T-cell (primary cell): ENCODE measurements around the gene FOXP3. TPM values are rescaled to one million over a fixed set of nuclear protein-coding genes. Genes with fewer than 3 reads are reported as not detected.

Source experiments
- ATAC-seq, 4 experiments: fragments of 200-7000 bp in 3 of 4; fragments of 150-1000 bp in 1 of 4; cut with Tn5 transposase; replicated peaks in 1 of 4; 1 replicate in 3 of 4; 2 replicates in 1 of 4; pipeline ENCODE4 v1.10.0; 2021; ENCODE audit warnings: moderate library complexity in 3 of 4, mild to moderate bottlenecking in 2 of 4, moderate number of reproducible peaks in 1 of 4
- CTCF ChIA-PET, 2 donors: fragments of 300-600 bp; sonication (Branson Sonifier 250); formaldehyde crosslinking; loops; one replicate each; lab custom pipeline; 2022; ENCODE audit warnings: antibody characterized with exemption in 2 of 2; lab: Charles Lee
- POLR2A ChIA-PET, 2 donors: fragments of 300-600 bp; sonication (Branson Sonifier 250); formaldehyde crosslinking; loops; one replicate each; lab custom pipeline; 2022; ENCODE audit warnings: antibody characterized with exemption in 2 of 2; lab: Charles Lee
- DNase-seq, 35 experiments: peaks; one replicate each; pipeline versions ENCODE4 v3.0.0 to v3.0.0-alpha.2; 2013 to 2023
- H3K27ac ChIP-seq: one replicate; pipeline ENCODE4 v1.5.1; 2013; ENCODE audit warnings: low read length
- H3K27me3 ChIP-seq, 2 experiments: replicated peaks in 1 of 2; 1 replicate in 1 of 2; 2 replicates in 1 of 2; pipeline versions ENCODE4 v1.6.1 to v1.7.0; 2013; ENCODE audit warnings: low read length in 1 of 2, mixed read lengths in 1 of 2; ENCODE audit not compliant: control insufficient read depth in 2 of 2, insufficient read depth in 2 of 2; ENCODE audit errors: extremely low read depth in 1 of 2
- H3K36me3 ChIP-seq, 2 donors: 1 replicate in 1 of 2; 2 replicates in 1 of 2; pipeline versions ENCODE4 v1.6.1 to v1.7.0; 2013; ENCODE audit warnings: low read length in 1 of 2; ENCODE audit not compliant: control insufficient read depth in 2 of 2, insufficient read depth in 1 of 2; ENCODE audit errors: extremely low read depth in 1 of 2
- H3K4me1 ChIP-seq, 2 experiments: 1 replicate in 1 of 2; 2 replicates in 1 of 2; pipeline versions ENCODE4 v1.6.1 to v1.7.0; 2013; ENCODE audit warnings: low read length in 2 of 2, mixed read lengths in 1 of 2; ENCODE audit not compliant: insufficient read depth in 2 of 2, control insufficient read depth in 1 of 2; ENCODE audit errors: extremely low read depth in 1 of 2
- H3K4me3 ChIP-seq, 2 donors: 1 replicate in 1 of 2; 2 replicates in 1 of 2; pipeline versions ENCODE4 v1.5.1 to v1.7.0; 2013; ENCODE audit warnings: mild to moderate bottlenecking in 2 of 2, low read length in 1 of 2, moderate library complexity in 1 of 2; ENCODE audit not compliant: control insufficient read depth in 1 of 2; ENCODE audit errors: extremely low read depth in 1 of 2
- H3K9me3 ChIP-seq: 2 replicates; pipeline ENCODE4 v1.7.0; 2013
- H3K27ac Mint-ChIP-seq, 2 donors: one replicate each; pipeline ENCODE4 v1.8.0; 2020 to 2021; ENCODE audit warnings: mild to moderate bottlenecking in 2 of 2, mixed read lengths in 2 of 2
- H3K27me3 Mint-ChIP-seq, 2 donors: one replicate each; pipeline ENCODE4 v1.8.0; 2021 to 2022; ENCODE audit warnings: mixed read lengths in 2 of 2
- H3K36me3 Mint-ChIP-seq: one replicate; pipeline ENCODE4 v1.8.0; 2021; ENCODE audit warnings: mixed read lengths
- H3K4me1 Mint-ChIP-seq, 3 donors: one replicate each; pipeline ENCODE4 v1.8.0; 2020 to 2022; ENCODE audit warnings: mixed read lengths in 3 of 3, mild to moderate bottlenecking in 1 of 3
- H3K4me3 Mint-ChIP-seq, 3 donors: one replicate each; pipeline ENCODE4 v1.8.0; 2020 to 2022; ENCODE audit warnings: mild to moderate bottlenecking in 3 of 3, mixed read lengths in 3 of 3, moderate library complexity in 3 of 3
- H3K9me3 Mint-ChIP-seq, 3 donors: one replicate each; pipeline ENCODE4 v1.8.0; 2020 to 2022; ENCODE audit warnings: mixed read lengths in 3 of 3
- WGBS: methylation state at CpG from one replicate; pipeline ENCODE4 v1.1.5; 2013; ENCODE audit warnings: missing lambda C conversion rate; ENCODE audit not compliant: insufficient coverage; 5-methylcytosine and 5-hydroxymethylcytosine counted together
- total RNA-seq, 35 experiments: library from RNA in 6 of 35; stranded (reverse) in 6 of 35; fragments of 120-200 nt in 1 of 35; gene quantifications; one replicate each; pipeline versions ENCODE4 v1.2.1 to v1.2.4 and lab custom pipeline; 2013 to 2026

The FOXP3 gene
- total RNA-seq, 5 donors from 2014 or later (not counting 1 experiment from before 2014, with no cell fraction given): 9.0 to 30.1 (median 21.7) TPM

DNA sequence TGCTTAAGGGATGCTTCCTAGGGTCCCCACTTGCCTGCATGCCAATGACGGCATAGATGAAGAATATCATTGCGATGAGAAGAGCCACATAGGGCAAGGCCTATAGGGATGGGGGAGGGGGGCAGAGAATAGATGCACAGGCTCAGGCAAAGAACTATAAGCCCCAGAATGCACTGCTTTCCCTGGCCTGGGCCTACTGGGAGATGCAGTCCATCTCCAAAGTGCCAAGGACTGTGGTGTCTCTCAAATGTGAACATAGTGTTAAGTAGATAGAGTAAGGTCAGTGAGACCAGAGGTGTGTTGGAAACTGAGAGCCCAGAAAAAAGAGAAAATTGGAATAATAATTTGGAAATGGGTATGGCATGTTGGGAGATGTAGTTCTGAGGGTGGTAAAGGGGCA is 52.3 kb downstream of the FOXP3 start:
- H3K4me3 Mint-ChIP-seq: no peak overlapping the region
- H3K9me3 ChIP-seq: no peaks in the 10 kb centered on the region
- ChIA-PET CTCF (no interaction called here), POLR2A (no interaction called here)
- H3K27ac ChIP-seq: no peak overlapping the region
- peaks cover 0 to 8% (median 0%) of the 10 kb centered on the region in 3 donors for H3K9me3 Mint-ChIP-seq
- no peak for ATAC-seq
- H3K36me3 Mint-ChIP-seq: no peaks in the 10 kb centered on the region
- peaks cover 0 to 2% of the 10 kb centered on the region in 2 experiments for H3K4me1 ChIP-seq
- no peak overlapping the region for H3K4me3 ChIP-seq
- no peaks in the 10 kb centered on the region for H3K36me3 ChIP-seq
- no peaks in the 10 kb centered on the region for H3K4me1 Mint-ChIP-seq
- no peaks in the 10 kb centered on the region for H3K27me3 Mint-ChIP-seq
- no peak overlapping the region for H3K27ac Mint-ChIP-seq
- peaks cover 0 to 14% of the 10 kb centered on the region in 2 experiments for H3K27me3 ChIP-seq
- WGBS: 100% methylated on average over 2 of the region's 2 CpGs
- DNase-seq: no peak

GRCh38 chrX:49211074-49211473 is 53.4 kb downstream of the FOXP3 start:
- Histone ChIP-seq H3K36me3 (no peaks in the 10 kb centered on the region), H3K4me1 (peaks cover 0 to 2% of the 10 kb centered on the region in 2 experiments), H3K27ac (no peak overlapping the region), H3K27me3 (peaks cover 0 to 16% of the 10 kb centered on the region in 2 experiments), H3K9me3 (no peaks in the 10 kb centered on the region), H3K4me3 (no peak overlapping the region)
- H3K9me3 Mint-ChIP-seq: peaks cover 0 to 8% (median 0%) of the 10 kb centered on the region in 3 donors
- H3K36me3 Mint-ChIP-seq: no peaks in the 10 kb centered on the region
- ChIA-PET CTCF (no interaction called here), POLR2A (interaction anchor here (0.5 to 0.7 kb wide), 2 partner anchors 79 to 90 kb away, joined by 3 to 4 read pairs; no protein-coding TSS in a partner anchor)
- no peak overlapping the region for H3K4me3 Mint-ChIP-seq
- H3K27me3 Mint-ChIP-seq: no peaks in the 10 kb centered on the region
- ATAC-seq (no peak), DNase-seq (no peak)
- no peak overlapping the region for H3K27ac Mint-ChIP-seq
- H3K4me1 Mint-ChIP-seq: no peaks in the 10 kb centered on the region
- no CpG with 5 or more reads among the region's 9 CpGs for WGBS

DNA sequence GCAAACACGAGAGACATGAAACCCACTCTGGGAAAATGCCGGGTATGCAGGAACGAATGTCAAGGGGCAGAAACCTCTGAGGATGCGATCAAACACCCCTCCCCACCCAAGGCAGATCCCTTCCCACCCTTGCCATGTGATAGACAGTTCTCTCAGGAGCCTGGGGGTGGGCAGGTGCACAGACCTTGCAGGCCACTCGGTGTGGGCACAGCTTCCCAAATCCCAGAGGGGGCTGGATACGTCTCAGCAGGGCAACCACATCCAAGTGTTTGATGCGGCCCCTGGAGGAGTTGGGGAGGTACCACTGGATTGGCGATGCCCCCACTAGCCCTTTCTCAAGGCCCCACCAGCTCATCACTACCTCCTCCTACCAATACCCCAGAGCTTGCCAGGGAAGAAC is 54.1 kb downstream of the FOXP3 start:
- no peaks in the 10 kb centered on the region for H3K9me3 ChIP-seq
- Mint-ChIP-seq H3K9me3 (peaks cover 0 to 8% (median 0%) of the 10 kb centered on the region in 3 donors), H3K4me3 (no peak overlapping the region), H3K27ac (no peak overlapping the region), H3K4me1 (no peaks in the 10 kb centered on the region), H3K36me3 (no peaks in the 10 kb centered on the region), H3K27me3 (no peaks in the 10 kb centered on the region)
- no peak for ATAC-seq
- CTCF ChIA-PET: no interaction called here
- no peaks in the 10 kb centered on the region for H3K36me3 ChIP-seq
- peaks cover 0 to 16% of the 10 kb centered on the region in 2 experiments for H3K27me3 ChIP-seq
- peaks cover 0 to 2% of the 10 kb centered on the region in 2 experiments for H3K4me1 ChIP-seq
- no peak for DNase-seq
- H3K4me3 ChIP-seq: no peak overlapping the region
- POLR2A ChIA-PET: no interaction called here
- H3K27ac ChIP-seq: no peak overlapping the region
- no CpG with 5 or more reads among the region's 8 CpGs for WGBS

DNA sequence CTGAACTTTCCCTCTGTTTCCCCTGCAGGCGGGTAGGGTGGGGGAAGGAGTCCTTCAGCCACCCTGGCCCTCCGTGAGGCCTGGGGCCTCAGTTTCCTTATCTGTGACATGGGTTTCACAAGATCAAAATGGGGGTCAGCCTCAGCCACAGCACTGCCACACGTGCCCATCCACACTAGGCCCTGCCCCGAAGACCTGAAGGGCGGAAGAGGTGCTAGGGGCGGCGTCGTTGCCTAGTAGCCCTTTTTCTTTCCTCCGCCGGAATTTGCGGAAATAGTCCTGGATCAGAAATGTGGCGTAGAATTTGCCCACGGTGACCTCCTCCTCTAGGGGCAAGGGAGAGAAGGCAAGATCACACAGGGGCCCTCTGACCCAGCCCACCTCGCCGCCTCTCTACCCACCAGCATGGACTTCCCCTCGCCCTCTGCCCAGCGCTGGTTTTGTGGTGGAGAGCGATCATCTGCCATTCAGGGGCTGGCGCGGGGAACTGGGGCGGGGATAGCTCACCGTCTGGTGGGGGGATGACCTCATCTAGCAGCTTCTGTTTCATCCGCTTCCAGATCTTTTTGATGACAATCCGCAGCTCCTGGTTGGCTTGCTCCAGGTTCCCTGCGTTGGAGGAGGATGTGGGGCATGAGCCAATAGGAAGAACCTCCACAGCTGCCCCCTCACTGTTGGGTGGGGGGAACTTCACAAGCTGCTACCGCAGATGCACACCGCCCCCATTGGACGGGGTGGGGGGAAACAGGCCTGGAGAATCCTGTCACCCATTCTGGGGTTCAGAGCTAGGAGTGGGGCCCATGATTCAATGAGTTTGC is 54.9 kb downstream of the FOXP3 start:
- ATAC-seq (peak in 1 of 4 experiments; percentile 39), DNase-seq (no peak)
- Mint-ChIP-seq H3K27me3 (no peaks in the 10 kb centered on the region), H3K27ac (no peak overlapping the region), H3K4me3 (no peak overlapping the region), H3K4me1 (no peaks in the 10 kb centered on the region), H3K36me3 (no peaks in the 10 kb centered on the region), H3K9me3 (peaks cover 0 to 8% (median 0%) of the 10 kb centered on the region in 3 donors)
- peaks cover 0 to 2% of the 10 kb centered on the region in 2 experiments for H3K4me1 ChIP-seq
- ChIA-PET CTCF (no interaction called here), POLR2A (no interaction called here)
- H3K9me3 ChIP-seq: no peaks in the 10 kb centered on the region
- no peak overlapping the region for H3K27ac ChIP-seq
- no peak overlapping the region for H3K4me3 ChIP-seq
- WGBS: 28% methylated on average over 5 of the region's 28 CpGs
- no peaks in the 10 kb centered on the region for H3K36me3 ChIP-seq
- peaks cover 0 to 16% of the 10 kb centered on the region in 2 experiments for H3K27me3 ChIP-seq

- peaks cover 0 to 16% of the 10 kb centered on the region in 2 experiments for H3K27me3 ChIP-seq
- H3K4me3 ChIP-seq: no peak overlapping the region
- Mint-ChIP-seq H3K36me3 (peaks cover 3% of the 10 kb centered on the region), H3K9me3 (peaks cover 0 to 7% (median 0%) of the 10 kb centered on the region in 3 donors), H3K4me1 (no peaks in the 10 kb centered on the region), H3K27me3 (no peaks in the 10 kb centered on the region), H3K27ac (no peak overlapping the region), H3K4me3 (no peak overlapping the region)
- DNase-seq (no peak), ATAC-seq (no peak)
- H3K36me3 ChIP-seq: no peaks in the 10 kb centered on the region
- ChIA-PET POLR2A (interaction anchor here in 1 of 2 donors (0.7 kb wide), 1 partner anchor 40 kb away, joined by 3 read pairs; no protein-coding TSS in a partner anchor), CTCF (interaction anchor here in 1 of 2 donors (0.7 kb wide), 1 partner anchor 421 kb away, joined by 3 read pairs; no protein-coding TSS in a partner anchor)
- no peak overlapping the region for H3K27ac ChIP-seq
- no CpG with 5 or more reads among the region's 5 CpGs for WGBS
- no peaks in the 10 kb centered on the region for H3K9me3 ChIP-seq
- H3K4me1 ChIP-seq: peaks cover 0 to 2% of the 10 kb centered on the region in 2 experiments
Observed at GRCh38 chrX:49208399-49208798, 56.1 kb downstream of the FOXP3 start.

- no peak overlapping the region for H3K4me3 ChIP-seq
- peaks cover 3% of the 10 kb centered on the region for H3K36me3 Mint-ChIP-seq
- H3K27ac ChIP-seq: no peak overlapping the region
- peaks cover 0 to 2% of the 10 kb centered on the region in 2 experiments for H3K4me1 ChIP-seq
- H3K27ac Mint-ChIP-seq: no peak overlapping the region
- ChIA-PET CTCF (no interaction called here), POLR2A (no interaction called here)
- peaks cover 0 to 2% (median 0%) of the 10 kb centered on the region in 3 donors for H3K4me1 Mint-ChIP-seq
- no peaks in the 10 kb centered on the region for H3K9me3 ChIP-seq
- peaks cover 0 to 16% of the 10 kb centered on the region in 2 experiments for H3K27me3 ChIP-seq
- ATAC-seq (no peak), DNase-seq (no peak)
- 82% methylated on average over 2 of the region's 8 CpGs for WGBS
- no peak overlapping the region for H3K4me3 Mint-ChIP-seq
- H3K9me3 Mint-ChIP-seq: no peaks in the 10 kb centered on the region
- H3K27me3 Mint-ChIP-seq: no peaks in the 10 kb centered on the region
- no peaks in the 10 kb centered on the region for H3K36me3 ChIP-seq
Observed at GRCh38 chrX:49206543-49206942, 58.0 kb downstream of the FOXP3 start.
